HepG2 (cell line): ENCODE results near the gene ELANE. TPM values are rescaled to one million over a fixed set of nuclear protein-coding genes. Genes with fewer than 3 reads are reported as not detected.

ENCODE experiments used
- ATAC-seq: fragments of 200-7000 bp; cut with Tn5 transposase; 3 replicates; pipeline ENCODE4 v1.9.1; 2020; ENCODE audit warnings: mild to moderate bottlenecking, moderate library complexity
- BruUV-seq: library from RNA; stranded (reverse); fragments of 400-500 nt; replicated peaks from 2 replicates; lab custom pipeline; 2021; lab: Mats Ljungman, UMichigan
- CTCF ChIA-PET: fragments of 300-600 bp; formaldehyde crosslinking; extraction: SDS; loops from one replicate; lab custom pipeline; 2021; ENCODE audit warnings: low total read pairs, inconsistent platforms, low intra/inter-chr PET ratio; lab: Yijun Ruan, JAX
- POLR2A ChIA-PET: fragments of 350-600 bp; sonication (Branson Sonifier 250); formaldehyde crosslinking; loops from one replicate; lab custom pipeline; 2020; ENCODE audit warnings: antibody characterized with exemption, inconsistent platforms; lab: Yijun Ruan, JAX
- DNase-seq: peaks from one replicate; pipeline ENCODE4 v3.0.0-alpha.2; 2015; ENCODE audit warnings: low spot score
- FAIRE-seq: peaks from 3 replicates; lab custom pipeline; 2011; peaks lifted over from hg19 to GRCh38; lab: Jason Lieb, UNC
- H2AFZ ChIP-seq: one replicate; pipeline ENCODE4 v1.6.1; 2011; ENCODE audit warnings: low read length, inconsistent platforms
- H3K27ac ChIP-seq: fragments of 300-600 bp; 3 replicates; pipeline ENCODE4 v1.8.0; 2011; ENCODE audit warnings: mixed run types, mild to moderate bottlenecking, mixed read lengths, low read length, inconsistent platforms; ENCODE audit not compliant: insufficient read depth; ENCODE audit errors: extremely low read length
- H3K27me3 ChIP-seq, 2 experiments: fragments of 200-600 bp in 1 of 2; 2 replicates in 1 of 2; 3 replicates in 1 of 2; pipeline versions ENCODE4 v1.6.0 to v1.8.0; 2011; ENCODE audit warnings: low read length in 2 of 2, mild to moderate bottlenecking in 2 of 2, moderate library complexity in 2 of 2, inconsistent platforms in 1 of 2; ENCODE audit not compliant: insufficient read depth in 2 of 2, control insufficient read depth in 1 of 2
- H3K36me3 ChIP-seq, 2 experiments: fragments of 200-600 bp in 1 of 2; replicated peaks in 1 of 2; 2 replicates in 1 of 2; 3 replicates in 1 of 2; pipeline versions ENCODE4 v1.5.1 to v1.8.0; 2011; ENCODE audit warnings: low read length in 2 of 2, inconsistent platforms in 1 of 2; ENCODE audit not compliant: insufficient read depth in 2 of 2, control insufficient read depth in 1 of 2
- H3K4me1 ChIP-seq: 2 replicates; pipeline ENCODE4 v1.5.1; 2012; ENCODE audit warnings: low read length, inconsistent platforms; ENCODE audit not compliant: insufficient read depth
- H3K4me2 ChIP-seq: 2 replicates; pipeline ENCODE4 v1.6.0; 2011; ENCODE audit warnings: low read depth, low read length, inconsistent platforms
- H3K4me3 ChIP-seq, 3 experiments: fragments of 200-600 bp in 1 of 3; sonication (generic), shearing (Covaris generic) in 1 of 3; replicated peaks in 1 of 3; 2 replicates each; pipeline ENCODE4 v1.5.1; 2011 to 2016; ENCODE audit warnings: low read length in 3 of 3, inconsistent platforms in 2 of 3, low read depth in 2 of 3, mild to moderate bottlenecking in 2 of 3, control low read depth in 1 of 3, mixed read lengths in 1 of 3; ENCODE audit not compliant: insufficient read depth in 1 of 3
- H3K79me2 ChIP-seq: one replicate; pipeline ENCODE4 v1.6.1; 2011; ENCODE audit warnings: low read length, inconsistent platforms; ENCODE audit not compliant: insufficient read depth
- H3K9ac ChIP-seq: 2 replicates; pipeline ENCODE4 v1.6.0; 2011; ENCODE audit warnings: mild to moderate bottlenecking, low read depth, low read length, inconsistent platforms; ENCODE audit not compliant: insufficient read depth
- H3K9me3 ChIP-seq: 2 replicates; pipeline ENCODE4 v1.5.1; 2012; ENCODE audit warnings: mild to moderate bottlenecking, low read length
- H4K20me1 ChIP-seq: 2 replicates; pipeline ENCODE4 v1.6.0; 2011; ENCODE audit warnings: inconsistent platforms, mild to moderate bottlenecking, low read length, moderate library complexity; ENCODE audit not compliant: insufficient read depth
- CEBPG ChIP-seq: IDR thresholded peaks from 2 replicates; pipeline ENCODE4 v1.6.1; 2016
- ETS1 ChIP-seq: sonication (generic); formaldehyde crosslinking; IDR thresholded peaks from 2 replicates; pipeline ENCODE4 v1.4.0; 2020; ENCODE audit warnings: missing genetic modification reagents
- HNRNPLL ChIP-seq: fragments of 200-400 bp; formaldehyde crosslinking; IDR thresholded peaks from 2 replicates; pipeline ENCODE4 v1.6.1; 2017; ENCODE audit warnings: mild to moderate bottlenecking, low read depth, low read length; ENCODE audit not compliant: poor library complexity, severe bottlenecking
- KDM5B ChIP-seq: sonication (generic); formaldehyde crosslinking; IDR thresholded peaks from 2 replicates; pipeline ENCODE4 v1.4.0; 2020; ENCODE audit warnings: missing genetic modification reagents, mild to moderate bottlenecking, borderline replicate concordance
- KDM6A ChIP-seq: IDR thresholded peaks from 2 replicates; pipeline ENCODE4 v1.6.1; 2016; ENCODE audit warnings: low read depth
- KMT2A ChIP-seq: sonication (generic); formaldehyde crosslinking; IDR thresholded peaks from 2 replicates; pipeline ENCODE4 v1.4.0; 2020; ENCODE audit warnings: missing genetic modification reagents
- LBX2 ChIP-seq: sonication (generic); formaldehyde crosslinking; IDR thresholded peaks from 2 replicates; pipeline ENCODE4 v1.5.0; 2020; ENCODE audit warnings: missing genetic modification reagents, mild to moderate bottlenecking, borderline replicate concordance
- MZF1 ChIP-seq: sonication (generic); formaldehyde crosslinking; IDR thresholded peaks from 2 replicates; pipeline ENCODE4 v1.8.1; 2023; ENCODE audit warnings: mild to moderate bottlenecking, missing genetic modification reagents, borderline replicate concordance
- NFE2L1 ChIP-seq: sonication (generic); formaldehyde crosslinking; IDR thresholded peaks from 2 replicates; pipeline ENCODE4 v1.4.0; 2020; ENCODE audit warnings: missing genetic modification reagents, mild to moderate bottlenecking, borderline replicate concordance
- SIN3A ChIP-seq: IDR thresholded peaks from 2 replicates; pipeline ENCODE4 v1.6.1; 2011; ENCODE audit warnings: low read depth, mild to moderate bottlenecking, control low read depth, low read length, borderline replicate concordance
- SRSF9 ChIP-seq: fragments of 200-400 bp; formaldehyde crosslinking; IDR thresholded peaks from 2 replicates; pipeline ENCODE4 v1.6.1; 2018; ENCODE audit warnings: borderline replicate concordance, mild to moderate bottlenecking, low read depth, low read length; ENCODE audit not compliant: insufficient read depth, poor library complexity, severe bottlenecking
- TCF7L2 ChIP-seq: IDR thresholded peaks from 2 replicates; pipeline ENCODE4 v1.6.1; 2011; ENCODE audit warnings: mild to moderate bottlenecking, low read depth, low read length, moderate library complexity
- TOE1 ChIP-seq: sonication (generic); formaldehyde crosslinking; IDR thresholded peaks from 2 replicates; pipeline ENCODE4 v1.4.0; 2020; ENCODE audit warnings: mild to moderate bottlenecking, missing genetic modification reagents
- XBP1 ChIP-seq: sonication (generic); formaldehyde crosslinking; IDR thresholded peaks from 2 replicates; pipeline ENCODE4 v1.5.0; 2020; ENCODE audit warnings: missing genetic modification reagents
- ZNF124 ChIP-seq: sonication (generic); formaldehyde crosslinking; IDR thresholded peaks from 2 replicates; pipeline ENCODE4 v1.4.0; 2020; ENCODE audit warnings: missing genetic modification reagents
- ZNF343 ChIP-seq: sonication (generic); formaldehyde crosslinking; IDR thresholded peaks from 2 replicates; pipeline ENCODE4 v1.4.0; 2020; ENCODE audit warnings: mild to moderate bottlenecking, missing genetic modification reagents
- ZNF468 ChIP-seq: sonication (generic); formaldehyde crosslinking; IDR thresholded peaks from 2 replicates; pipeline ENCODE4 v1.8.0; 2022; ENCODE audit warnings: mild to moderate bottlenecking, moderate library complexity, missing genetic modification reagents
- ZNF547 ChIP-seq: sonication (generic); formaldehyde crosslinking; IDR thresholded peaks from 2 replicates; pipeline ENCODE4 v1.5.1; 2020; ENCODE audit warnings: mild to moderate bottlenecking, missing genetic modification reagents
- ZNF639 ChIP-seq: conservative IDR thresholded peaks from 2 replicates; pipeline ENCODE4 v1.6.1; 2018; ENCODE audit warnings: missing genetic modification reagents
- ZNF644 ChIP-seq: IDR thresholded peaks from 2 replicates; pipeline ENCODE4 v1.6.1; 2016; ENCODE audit warnings: low read depth
- ZNF709 ChIP-seq: sonication (generic); formaldehyde crosslinking; IDR thresholded peaks from 2 replicates; pipeline ENCODE4 v1.5.0; 2020; ENCODE audit warnings: mild to moderate bottlenecking, missing genetic modification reagents
- ZNF790 ChIP-seq: sonication (generic); formaldehyde crosslinking; IDR thresholded peaks from 2 replicates; pipeline ENCODE4 v1.8.0; 2022; ENCODE audit warnings: missing genetic modification reagents, mild to moderate bottlenecking, borderline replicate concordance
- ZSCAN21 ChIP-seq: sonication (generic); formaldehyde crosslinking; IDR thresholded peaks from 2 replicates; pipeline ENCODE4 v1.8.0; 2022; ENCODE audit warnings: mild to moderate bottlenecking, missing genetic modification reagents, moderate library complexity, borderline replicate concordance
- WGBS: methylation state at CpG from one replicate; pipeline ENCODE4 v1.1.6; 2017; ENCODE audit warnings: low lambda C conversion rate; 5-methylcytosine and 5-hydroxymethylcytosine counted together
- in situ Hi-C: cut with HindIII; loops from 2 replicates; pipeline ENCODE4 v1.10.0; 2017; ENCODE audit warnings: low pct_unique_long_range_greater_than_20kb; ENCODE audit not compliant: extremely low pct_ligation_motif_present
- intact Hi-C: fragments of 100-400 bp; cut with micrococcal nuclease; formaldehyde crosslinking; loops from one replicate; pipeline ENCODE4 v1.10.0; 2022; ENCODE audit not compliant: unreplicated experiment
- polyA plus RNA-seq, 8 experiments: library from polyadenylated mRNA; depleted of rRNA in 3 of 8; stranded (reverse) in 7 of 8; unstranded in 1 of 8; fragments of >200 nt; fragmentation: Illumina TruSeq in 4 of 8; extraction: Trizol in 4 of 8; gene quantifications; 2 replicates each; pipeline versions ENCODE4 v1.2.1 to v1.2.3, GENCODE V29; 2011 to 2016; ENCODE audit warnings: low read depth in 4 of 8, missing spikeins in 1 of 8, mixed read lengths in 1 of 8; ENCODE audit not compliant: insufficient read depth in 1 of 8
- total RNA-seq, 5 experiments: library from RNA; depleted of rRNA; stranded (reverse); fragments of >200 nt; fragmentation: Illumina TruSeq; extraction: Trizol; gene quantifications; 2 replicates each; pipeline ENCODE4 v1.2.3, GENCODE V29; 2016; ENCODE audit warnings: low read depth in 1 of 5

ELANE gene
- total and polyA plus RNA-seq, 2 of the 13 experiments (the other 11 are each of a cell fraction or from before 2014, with no cell fraction given), result not detected

- no TSS peak for BruUV-seq
- Histone ChIP-seq H3K9me3 (no peaks in the 10 kb centered on the region), H3K27me3 (no peaks in the 10 kb centered on the region), H2AFZ (no peak within 1 kb of the TSS), H4K20me1 (no peaks in the 10 kb centered on the region; the same call in 1 of the 2 replicates), H3K4me3 (peak within 1 kb of the TSS; percentile 87 to 98 (median 91)), H3K4me2 (peak within 1 kb of the TSS; percentile 78), H3K79me2 (peaks cover 10% of the 10 kb centered on the region), H3K27ac (peak within 1 kb of the TSS; percentile 87), H3K4me1 (no peaks in the 10 kb centered on the region), H3K9ac (peak within 1 kb of the TSS; percentile 92), H3K36me3 (peaks cover 8 to 23% of the 10 kb centered on the region in 2 experiments; a peak in 4 of 5 replicates)
- FAIRE-seq (peak; percentile 88), DNase-seq (peak; percentile 85), ATAC-seq (peak; percentile 89)
- intact Hi-C loops, result no loop called here
- in situ Hi-C loops, result no loop called here
- ChIA-PET CTCF (no interaction called here), POLR2A (interaction anchor here (0.6 to 1.1 kb wide), 7 partner anchors 11 to 123 kb away, joined by 3 to 4 read pairs (median 3); partner anchors contain the start of gene KISS1R)
- 4% methylated on average over 22 of the region's 69 CpGs for WGBS
- TF ChIP-seq TCF7L2 (no peak), SIN3A (no peak), ZNF790 (peak; percentile 78; the same call in 1 of the 2 replicates), ZNF124 (CRISPR knock-in tag) (peak; percentile 43; the same call in 1 of the 2 replicates), KDM5B (CRISPR knock-in tag) (peak; percentile 58; the same call in 1 of the 2 replicates), ZNF639 (CRISPR knock-in tag) (0 out of 2 replicates have a peak, but pooled peaks have one; percentile 38), LBX2 (CRISPR knock-in tag) (no peak), ZNF547 (CRISPR knock-in tag) (peak; percentile 64; the same call in 1 of the 2 replicates), ETS1 (CRISPR knock-in tag) (no peak), ZNF644 (no peak), ZSCAN21 (CRISPR knock-in tag) (peak; percentile 53; the same call in 1 of the 2 replicates), KMT2A (CRISPR knock-in tag) (peak; percentile 16; the same call in 1 of the 2 replicates), ZNF468 (CRISPR knock-in tag) (no peak), MZF1 (no peak), SRSF9 (no peak), HNRNPLL (no peak), NFE2L1 (CRISPR knock-in tag) (no peak), ZNF709 (no peak), CEBPG (CRISPR knock-in tag) (no peak), ZNF343 (CRISPR knock-in tag) (no peak), XBP1 (CRISPR knock-in tag) (no peak), TOE1 (no peak; the same call in 1 of the 2 replicates), KDM6A (CRISPR knock-in tag) (no peak)
Observed at GRCh38 chr19:892894-893689, 41.0 kb downstream of the ELANE start, which contains the start of the genes MED16 and RNU6-9. Gene MED16 (minus strand): TSS chr19:893187. CDS start chr19:891131, 2,056 bp downstream. Gene RNU6-9 (plus strand): TSS chr19:893484.
